Endothelial cell of umbilical vein (primary cell): ENCODE results near the gene PIGA. TPM values are rescaled to one million over a fixed set of nuclear protein-coding genes. Genes with fewer than 3 reads are reported as not detected.

Experiments
- BruUV-seq: library from RNA; stranded (reverse); fragments of 400-500 nt; replicated peaks from 2 replicates; lab custom pipeline; 2021; lab: Mats Ljungman, UMichigan
- CTCF ChIA-PET: fragments of 300-600, 350-600 bp; sonication (Branson Sonifier 250); formaldehyde crosslinking; loops from one replicate; lab custom pipeline; 2021; ENCODE audit warnings: antibody characterized with exemption, inconsistent platforms; lab: Charles Lee
- POLR2A ChIA-PET: fragments of 300-600, 350-600 bp; sonication (Branson Sonifier 250); formaldehyde crosslinking; loops from one replicate; lab custom pipeline; 2021; ENCODE audit warnings: antibody characterized with exemption, inconsistent platforms; lab: Charles Lee
- DNase-seq: peaks from one replicate; pipeline ENCODE4 v3.0.0-alpha.2; 2011; ENCODE audit warnings: low read depth, low spot score
- FAIRE-seq: peaks from 2 replicates; lab custom pipeline; 2011; peaks lifted over from hg19 to GRCh38; lab: Jason Lieb, UNC
- H2AFZ ChIP-seq: 2 replicates; pipeline ENCODE4 v1.6.0; 2012; ENCODE audit warnings: low read depth, low read length, control low read depth, inconsistent platforms
- H3K27ac ChIP-seq: 2 replicates; pipeline ENCODE4 v1.5.1; 2011; ENCODE audit warnings: low read depth, mild to moderate bottlenecking, control low read depth, low read length, moderate library complexity; ENCODE audit not compliant: insufficient read depth
- H3K27me3 ChIP-seq, 2 experiments: 2 replicates each; pipeline versions ENCODE4 v1.6.0 to v1.6.1; 2011; ENCODE audit warnings: low read length in 2 of 2, mixed read lengths in 1 of 2; ENCODE audit not compliant: control insufficient read depth in 2 of 2, insufficient read depth in 2 of 2
- H3K36me3 ChIP-seq, 2 experiments: 2 replicates in 1 of 2; 3 replicates in 1 of 2; pipeline ENCODE4 v1.5.1; 2011; ENCODE audit warnings: low read length in 2 of 2, mild to moderate bottlenecking in 1 of 2, moderate library complexity in 1 of 2; ENCODE audit not compliant: control insufficient read depth in 2 of 2, insufficient read depth in 2 of 2; ENCODE audit errors: extremely low read depth in 1 of 2
- H3K4me1 ChIP-seq: 3 replicates; pipeline ENCODE4 v1.5.1; 2011; ENCODE audit warnings: mild to moderate bottlenecking, low read length; ENCODE audit not compliant: control insufficient read depth, insufficient read depth; ENCODE audit errors: extremely low read depth
- H3K4me2 ChIP-seq: 2 replicates; pipeline ENCODE4 v1.6.1; 2011; ENCODE audit warnings: low read length, control low read depth, mixed read lengths; ENCODE audit not compliant: insufficient read depth
- H3K4me3 ChIP-seq, 3 experiments: fragments of 200-600 bp in 1 of 3; sonication (generic), shearing (Covaris generic) in 1 of 3; replicated peaks in 1 of 3; 2 replicates each; pipeline ENCODE4 v1.5.1; 2011 to 2016; ENCODE audit warnings: control low read depth in 3 of 3, low read length in 3 of 3, mild to moderate bottlenecking in 2 of 3, inconsistent platforms in 1 of 3, low read depth in 1 of 3, moderate library complexity in 1 of 3; ENCODE audit not compliant: insufficient read depth in 1 of 3
- H3K79me2 ChIP-seq: 2 replicates; pipeline ENCODE4 v1.6.0; 2012; ENCODE audit warnings: low read length, inconsistent platforms; ENCODE audit not compliant: control insufficient read depth, insufficient read depth
- H3K9ac ChIP-seq: replicated peaks from 2 replicates; pipeline ENCODE3; 2011; ENCODE audit warnings: low read length, control low read depth; ENCODE audit not compliant: insufficient read depth; ENCODE audit errors: extremely low read depth
- H3K9me1 ChIP-seq: replicated peaks from 3 replicates; pipeline ENCODE4 v1.6.0; 2011; ENCODE audit warnings: mild to moderate bottlenecking, low read length; ENCODE audit not compliant: control insufficient read depth, insufficient read depth; ENCODE audit errors: extremely low read depth
- H3K9me3 ChIP-seq: replicated peaks from 2 replicates; pipeline ENCODE4 v1.5.1; 2012; ENCODE audit warnings: low read length, inconsistent platforms; ENCODE audit not compliant: control insufficient read depth, insufficient read depth
- H4K20me1 ChIP-seq: replicated peaks from 2 replicates; pipeline ENCODE3; 2011; ENCODE audit warnings: mild to moderate bottlenecking, low read length; ENCODE audit not compliant: control insufficient read depth, insufficient read depth; ENCODE audit errors: extremely low read depth
- CTCF ChIP-seq, 2 donors: IDR thresholded peaks; 1 replicate in 1 of 2; 2 replicates in 1 of 2; pipeline ENCODE4 v1.5.1; 2011; ENCODE audit warnings: low read length in 2 of 2, mild to moderate bottlenecking in 2 of 2, moderate library complexity in 2 of 2, control low read depth in 1 of 2, inconsistent platforms in 1 of 2, low read depth in 1 of 2; ENCODE audit not compliant: insufficient read depth in 1 of 2; ENCODE audit errors: extremely low read depth in 1 of 2
- EZH2 ChIP-seq: IDR thresholded peaks from 2 replicates; pipeline ENCODE4 v1.6.1; 2012; ENCODE audit warnings: borderline replicate concordance, low read depth, mild to moderate bottlenecking, moderate library complexity, low read length, inconsistent platforms; ENCODE audit not compliant: severe bottlenecking
- FOS ChIP-seq: IDR thresholded peaks from 2 replicates; pipeline ENCODE4 v1.6.1; 2011; ENCODE audit warnings: mild to moderate bottlenecking, low read length, moderate library complexity, borderline replicate concordance; ENCODE audit not compliant: insufficient read depth
- GATA2 ChIP-seq: IDR thresholded peaks from 2 replicates; pipeline ENCODE4 v1.7.0; 2011; ENCODE audit warnings: low read depth, mild to moderate bottlenecking, moderate library complexity, mixed read lengths, low read length; ENCODE audit not compliant: insufficient read length, insufficient read depth
- JUN ChIP-seq: IDR thresholded peaks from 2 replicates; pipeline ENCODE4 v1.6.1; 2011; ENCODE audit warnings: borderline replicate concordance, low read depth; ENCODE audit not compliant: insufficient read length, insufficient read depth
- MAX ChIP-seq: IDR thresholded peaks from 2 replicates; pipeline ENCODE4 v1.6.1; 2011; ENCODE audit not compliant: insufficient read depth, insufficient read length
- MYC ChIP-seq: IDR thresholded peaks from one replicate; pipeline ENCODE4 v1.6.1; 2011; ENCODE audit warnings: mild to moderate bottlenecking, low read depth, low read length
- POLR2A ChIP-seq: IDR thresholded peaks from 2 replicates; pipeline ENCODE4 v1.6.1; 2012; ENCODE audit warnings: low read depth, mild to moderate bottlenecking, control low read depth, low read length
- POLR2AphosphoS5 ChIP-seq: IDR thresholded peaks from 2 replicates; pipeline ENCODE4 v1.6.1; 2012; ENCODE audit warnings: low read depth, mild to moderate bottlenecking, control low read depth, low read length, moderate library complexity; ENCODE audit not compliant: insufficient read depth
- dilution Hi-C: fragments of 300-500 bp; cut with MboI; formaldehyde crosslinking; loops from one replicate; pipeline ENCODE4 v1.15.0; 2019; ENCODE audit warnings: low sequenced_read_pairs; ENCODE audit not compliant: extremely low pct_ligation_motif_present
- intact Hi-C: fragments of 100-400 bp; cut with micrococcal nuclease; formaldehyde crosslinking; loops from one replicate; pipeline ENCODE4 v1.10.0; 2022
- polyA plus RNA-seq, 4 experiments: library from polyadenylated mRNA; depleted of rRNA in 3 of 4; stranded (reverse) in 3 of 4; unstranded in 1 of 4; fragments of >200 nt; gene quantifications; 2 replicates each; pipeline versions ENCODE4 v1.2.1 to v1.2.3, GENCODE V29; 2011 to 2012; ENCODE audit warnings: missing spikeins in 1 of 4
- total RNA-seq: library from RNA; stranded (reverse); gene quantifications from 2 replicates; pipeline ENCODE4 v1.2.3, GENCODE V29; 2021

PIGA gene
- total and polyA plus RNA-seq, 2 donors (not counting 3 experiments of a cell fraction or from before 2014, with no cell fraction given) = 4.0 to 12.1 TPM

- TF ChIP-seq POLR2AphosphoS5 = no peak
- CTCF ChIA-PET = no interaction called here
- H2AFZ ChIP-seq = no peak overlapping the region
- no peaks in the 10 kb centered on the region for H3K9me1 ChIP-seq
- no peak overlapping the region for H3K27ac ChIP-seq
- dilution Hi-C loops (no loop called here), intact Hi-C loops (no loop called here)
- DNase-seq = no peak
- H3K27me3 ChIP-seq = no peaks in the 10 kb centered on the region
- H4K20me1 ChIP-seq = no peaks in the 10 kb centered on the region
- H3K4me3 ChIP-seq = no peak overlapping the region
- no TSS peak for BruUV-seq
- no peaks in the 10 kb centered on the region for H3K79me2 ChIP-seq
- no peak for FAIRE-seq
- H3K9me3 ChIP-seq = no peaks in the 10 kb centered on the region
- no peaks in the 10 kb centered on the region for H3K36me3 ChIP-seq
- no peaks in the 10 kb centered on the region for H3K4me1 ChIP-seq
- H3K4me2 ChIP-seq = no peak overlapping the region
- POLR2A ChIA-PET = no interaction called here
- no peak overlapping the region for H3K9ac ChIP-seq
Observed at GRCh38 chrX:15359701-15360100, 24.4 kb upstream of the PIGA start.

- Histone ChIP-seq H3K9ac (no peak overlapping the region), H2AFZ (no peak overlapping the region), H3K79me2 (no peaks in the 10 kb centered on the region), H3K4me1 (no peaks in the 10 kb centered on the region), H3K9me1 (no peaks in the 10 kb centered on the region), H3K27me3 (no peaks in the 10 kb centered on the region), H3K36me3 (no peaks in the 10 kb centered on the region), H3K27ac (no peak overlapping the region), H3K9me3 (no peaks in the 10 kb centered on the region), H3K4me3 (no peak overlapping the region), H4K20me1 (no peaks in the 10 kb centered on the region), H3K4me2 (no peak overlapping the region)
- intact Hi-C loops (no loop called here), dilution Hi-C loops (no loop called here)
- no peak for DNase-seq
- no peak for TF ChIP-seq MYC
- no peak for TF ChIP-seq CTCF (IDR thresholded peaks at IDR 0.05; ENCODE audit: extremely low read depth in 1 of 2, insufficient read depth in 1 of 2, low read depth in 1 of 2, low read length in 2 of 2)
- TF ChIP-seq JUN = no peak
- no peak for TF ChIP-seq POLR2A
- TF ChIP-seq GATA2 = no peak
- no peak for TF ChIP-seq MAX
- no peak for TF ChIP-seq FOS
- no peak for TF ChIP-seq POLR2AphosphoS5
- TF ChIP-seq EZH2 = no peak
- POLR2A ChIA-PET = no interaction called here
- CTCF ChIA-PET = no interaction called here
- no TSS peak for BruUV-seq
- FAIRE-seq = no peak
Observed at GRCh38 chrX:15358533-15358932, 23.2 kb upstream of the PIGA start.
